ENCODE results near the gene ARHGAP28.

DNA sequence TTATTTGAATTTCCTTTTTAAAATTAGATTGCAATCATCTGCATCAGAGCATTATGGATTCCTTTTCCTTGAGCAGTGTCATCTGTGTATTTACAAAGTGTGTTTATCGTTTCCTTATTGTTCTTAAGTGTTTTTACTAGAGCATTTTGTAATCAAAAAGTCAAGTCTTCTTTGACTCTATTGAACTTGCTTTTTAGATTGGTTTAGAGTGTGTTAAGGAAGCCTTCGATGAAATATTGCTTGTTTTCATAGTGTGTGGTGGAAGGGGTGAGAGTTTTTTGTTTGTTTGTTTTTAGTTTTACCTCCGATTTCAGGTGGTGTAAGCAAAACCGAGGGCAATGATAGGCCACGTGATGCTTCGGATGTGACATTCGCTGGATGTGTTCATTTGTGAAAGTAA is 45.7 kb downstream of the ARHGAP28 start:
- TF ChIP-seq POLR2A (IDR thresholded peaks at IDR 0.05; ENCODE audit: low read depth, low read length) = no peak
- TF ChIP-seq POLR2AphosphoS5 (IDR thresholded peaks at IDR 0.05; ENCODE audit: low read depth, low read length) = no peak
- no peak for TF ChIP-seq TAF1 (IDR thresholded peaks at IDR 0.05; ENCODE audit: low read depth, low read length)

All from GM12891 (cell line).